GF-D8 (cell line): ENCODE results near the gene BBX.
A peak's percentile ranks its signal among the peaks of the same experiment; 100 is the strongest.

Experiments
- DNase-seq: peaks from one replicate; lab custom pipeline; 2025; lab: John Stamatoyannopoulos, UW

BBX gene

GRCh38 chr3:107752202-107752990 is 229.6 kb downstream of the BBX start:
- no peak for DNase-seq

- DNase-seq: peak; percentile 17
These were observed 230.7 kb downstream of the BBX start for GRCh38 chr3:107753494-107753893.

- DNase-seq: no peak
These were observed 231.2 kb downstream of the BBX start for GRCh38 chr3:107753976-107754375.

- no peak for DNase-seq
These were observed 233.9 kb downstream of the BBX start for GRCh38 chr3:107756649-107757048.

GRCh38 chr3:107757140-107757539 is 234.4 kb downstream of the BBX start:
- DNase-seq: no peak

GRCh38 chr3:107760144-107760543 is 237.4 kb downstream of the BBX start:
- no peak for DNase-seq

GRCh38 chr3:107761391-107761790 is 238.6 kb downstream of the BBX start:
- DNase-seq: no peak

GRCh38 chr3:107765524-107765923 is 242.8 kb downstream of the BBX start:
- no peak for DNase-seq

GRCh38 chr3:107767897-107768605 is 245.3 kb downstream of the BBX start:
- DNase-seq: peak; percentile 61

GRCh38 chr3:107769882-107770281 is 247.1 kb downstream of the BBX start:
- DNase-seq: no peak

GRCh38 chr3:107772016-107772415 is 249.3 kb downstream of the BBX start:
- no peak for DNase-seq

GRCh38 chr3:107775974-107776373 is 253.2 kb downstream of the BBX start:
- no peak for DNase-seq

GRCh38 chr3:107781253-107781652 is 258.5 kb downstream of the BBX start:
- DNase-seq: no peak

GRCh38 chr3:107782054-107782453 is 259.3 kb downstream of the BBX start:
- no peak for DNase-seq

GRCh38 chr3:107790612-107791011 is 267.9 kb downstream of the BBX start:
- no peak for DNase-seq

GRCh38 chr3:107791027-107791426 is 268.3 kb downstream of the BBX start:
- DNase-seq: no peak

- DNase-seq: no peak
These were observed 268.7 kb downstream of the BBX start for GRCh38 chr3:107791450-107791849.

GRCh38 chr3:107794664-107795443 is 272.1 kb downstream of the BBX start:
- no peak for DNase-seq

- DNase-seq: no peak
These were observed 272.8 kb downstream of the BBX start for GRCh38 chr3:107795514-107796094.

GRCh38 chr3:107796791-107797190 is 274.0 kb downstream of the BBX start:
- DNase-seq: peak; percentile 35

GRCh38 chr3:107797586-107797985 is 274.8 kb downstream of the BBX start:
- no peak for DNase-seq

- no peak for DNase-seq
These were observed 275.6 kb downstream of the BBX start for GRCh38 chr3:107798381-107798780.
